ENCODE results near the gene RBM17. TPM values are rescaled to one million over a fixed set of nuclear protein-coding genes. Genes with fewer than 3 reads are reported as not detected.

Gene RBM17
- total and polyA plus RNA-seq, 8 donors, result 41.4 to 168 (median 84.7) TPM

DNA sequence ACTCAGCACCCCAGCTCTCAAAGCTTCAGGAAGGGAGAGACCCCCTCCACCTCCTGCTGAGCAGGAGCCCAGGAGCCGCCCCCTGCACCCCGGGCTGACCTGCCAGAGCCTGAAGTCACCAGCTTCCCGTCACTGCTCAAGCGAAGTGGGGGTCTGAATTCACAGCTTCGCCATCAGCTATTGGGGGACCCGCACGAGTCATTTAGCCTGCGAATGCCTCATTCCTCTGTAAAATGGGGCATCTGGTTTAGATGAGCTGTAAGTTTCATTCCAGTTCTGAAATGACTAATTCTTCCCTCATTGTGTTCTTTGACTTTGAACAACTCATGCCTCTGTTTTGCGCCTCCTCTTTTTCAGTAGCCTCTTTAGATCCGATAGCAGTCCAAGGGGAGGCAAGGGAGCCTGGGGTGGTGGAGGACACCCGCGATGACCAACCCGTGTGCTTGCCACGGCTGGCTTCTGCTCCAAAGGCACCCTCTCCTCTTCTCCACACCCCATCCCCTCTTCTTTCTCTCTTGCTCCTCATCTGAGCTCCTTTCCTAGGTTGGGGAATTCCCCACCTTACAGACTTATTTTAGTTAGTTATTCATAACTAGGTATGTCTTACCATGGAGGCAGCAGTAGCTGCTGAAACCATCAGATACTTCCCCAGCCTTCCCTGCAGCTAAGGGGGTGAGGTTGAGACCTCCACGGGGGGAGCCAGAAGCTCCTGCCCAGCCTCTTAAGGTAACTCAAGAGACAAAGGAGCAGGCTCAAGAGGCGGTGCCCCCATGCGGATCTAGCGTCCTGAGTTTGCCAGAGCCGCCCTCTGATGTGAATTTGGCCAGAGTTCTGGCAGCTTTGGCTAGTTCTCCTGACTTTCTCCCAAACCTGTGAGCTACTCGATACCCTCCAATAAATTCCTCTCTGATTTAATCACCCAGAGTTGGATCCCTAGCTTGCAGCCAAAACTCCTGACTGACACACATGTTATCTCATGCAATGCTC is 47.7 kb downstream of the RBM17 start:
- intact Hi-C loops (cut with DNase I; ENCODE audit: low total_unique reads), result no loop called here
- DNase-seq, result no peak
- Histone ChIP-seq H3K36me3 (no peaks in the 10 kb centered on the region), H3K4me3 (no peak overlapping the region), H3K27ac (no peak overlapping the region), H3K4me1 (peaks cover 0 to 14% (median 4%) of the 10 kb centered on the region in 4 donors), H3K9me3 (no peaks in the 10 kb centered on the region), H3K27me3 (peaks cover 0 to 56% (median 0%) of the 10 kb centered on the region in 3 donors)
- 56 to 68% (median 62%) methylated on average over 19 to 20 of the region's 20 CpGs for WGBS, 5 donors
- no peak for TF ChIP-seq POLR2AphosphoS5 (IDR thresholded peaks at IDR 0.05)
- no peak for TF ChIP-seq POLR2A (IDR thresholded peaks at IDR 0.05)
- no peak for TF ChIP-seq CTCF (IDR thresholded peaks at IDR 0.05)
- no peak for TF ChIP-seq EP300 (IDR thresholded peaks at IDR 0.05)

- Histone ChIP-seq H3K36me3 (no peaks in the 10 kb centered on the region), H3K4me3 (no peak overlapping the region), H3K27me3 (peaks cover 0 to 52% (median 0%) of the 10 kb centered on the region in 3 donors), H3K4me1 (peaks cover 0 to 21% (median 6%) of the 10 kb centered on the region in 4 donors), H3K27ac (no peak overlapping the region), H3K9me3 (no peaks in the 10 kb centered on the region)
- no peak for DNase-seq
- TF ChIP-seq CTCF (IDR thresholded peaks at IDR 0.05) (no peak), POLR2AphosphoS5 (IDR thresholded peaks at IDR 0.05) (no peak), EP300 (IDR thresholded peaks at IDR 0.05) (no peak), POLR2A (IDR thresholded peaks at IDR 0.05) (no peak)
- 90 to 94% (median 93%) methylated on average over 11 of the region's 11 CpGs for WGBS, 5 donors
- intact Hi-C loops (cut with DNase I; ENCODE audit: low total_unique reads), result no loop called here
These were observed 49.6 kb downstream of the RBM17 start for GRCh38 chr10:6138456-6138855.

- TF ChIP-seq CTCF (IDR thresholded peaks at IDR 0.05), result no peak
- no peak for TF ChIP-seq EP300 (IDR thresholded peaks at IDR 0.05)
- no peak for TF ChIP-seq POLR2A (IDR thresholded peaks at IDR 0.05)
- no peak for TF ChIP-seq POLR2AphosphoS5 (IDR thresholded peaks at IDR 0.05)
- DNase-seq, result no peak
- Histone ChIP-seq H3K36me3 (no peaks in the 10 kb centered on the region), H3K27ac (no peak overlapping the region), H3K4me1 (peaks cover 0 to 27% (median 12%) of the 10 kb centered on the region in 4 donors), H3K4me3 (no peak overlapping the region), H3K27me3 (peaks cover 0 to 46% (median 0%) of the 10 kb centered on the region in 3 donors), H3K9me3 (no peaks in the 10 kb centered on the region)
- WGBS, 5 donors, result 89 to 92% (median 90%) methylated on average over 11 of the region's 11 CpGs
- intact Hi-C loops (cut with DNase I; ENCODE audit: low total_unique reads), result no loop called here
These were observed 50.6 kb downstream of the RBM17 start for GRCh38 chr10:6139470-6139869.

DNA sequence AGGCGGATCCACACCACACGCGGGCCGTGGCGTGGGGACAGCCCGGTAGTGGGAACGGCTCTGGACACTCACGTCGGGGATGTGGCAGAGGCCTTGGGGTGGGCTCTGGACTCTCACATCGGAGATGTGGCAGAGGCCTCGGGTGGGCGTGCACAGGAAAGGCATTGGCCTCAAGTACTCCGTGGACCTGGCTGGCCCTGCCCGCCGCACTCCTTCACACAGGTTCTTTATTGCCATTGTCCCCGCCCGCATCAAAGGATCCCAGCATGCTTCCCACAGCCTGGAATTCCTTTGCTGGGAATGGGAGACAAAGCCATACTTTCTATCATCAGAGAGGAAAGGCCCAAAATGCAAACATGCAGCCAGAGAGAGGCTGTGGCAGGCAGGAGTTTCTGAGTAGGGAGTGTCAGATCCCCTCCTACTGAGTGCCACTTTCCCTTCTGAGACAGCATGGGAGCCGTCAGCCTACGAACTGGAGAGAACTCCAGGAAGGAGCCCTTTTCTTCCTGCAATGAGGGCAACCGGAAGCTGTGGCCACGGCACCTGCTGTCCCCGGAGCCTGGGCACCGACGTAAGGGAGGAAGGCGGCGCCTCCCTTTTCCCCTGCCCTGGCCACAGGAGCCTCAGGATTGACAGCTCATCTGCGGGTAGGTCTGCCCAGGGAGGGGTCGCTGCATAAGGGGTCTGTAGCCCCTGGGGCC is 51.5 kb downstream of the RBM17 start:
- WGBS, 5 donors, result 65 to 76% (median 70%) methylated on average over 17 to 28 of the region's 28 CpGs
- peaks cover 0 to 41% (median 0%) of the 10 kb centered on the region in 3 donors for H3K27me3 ChIP-seq
- H3K9me3 ChIP-seq, result no peaks in the 10 kb centered on the region
- peak overlapping the region in 1 of 5 donors; percentile 32 for H3K27ac ChIP-seq
- no peaks in the 10 kb centered on the region for H3K36me3 ChIP-seq
- peaks cover 0 to 27% (median 15%) of the 10 kb centered on the region in 4 donors for H3K4me1 ChIP-seq
- intact Hi-C loops (cut with DNase I; ENCODE audit: low total_unique reads), result no loop called here
- TF ChIP-seq POLR2A (IDR thresholded peaks at IDR 0.05) (no peak), EP300 (IDR thresholded peaks at IDR 0.05) (no peak), CTCF (IDR thresholded peaks at IDR 0.05) (no peak)
- peak in 1 of 2 donors; percentile 33 for DNase-seq
- peak overlapping the region in 1 of 4 donors; percentile 31 for H3K4me3 ChIP-seq
